Vagina (tissue), 2 donors: ENCODE measurements around the gene NPTX1.

Source experiments
- POLR2A ChIP-seq, 2 donors: fragments of 450-650 bp; IDR thresholded peaks; one replicate each; pipeline ENCODE4 v1.6.1; 2017; ENCODE audit warnings: antibody characterized with exemption in 2 of 2, mild to moderate bottlenecking in 2 of 2, moderate library complexity in 2 of 2
- POLR2AphosphoS5 ChIP-seq, 2 donors: sonication (generic); formaldehyde crosslinking; IDR thresholded peaks; one replicate each; pipeline ENCODE4 v1.9.0; 2017; ENCODE audit warnings: antibody characterized with exemption in 2 of 2, mild to moderate bottlenecking in 2 of 2, low read depth in 1 of 2; ENCODE audit not compliant: insufficient read depth in 1 of 2
- TF ChIP-seq, protein P1 (sequence below), 3 experiments: fragments of 450-650 bp in 2 of 3; fragments of 200-600 bp in 1 of 3; sonication (generic) in 1 of 3; IDR thresholded peaks; one replicate each; pipeline ENCODE4 v1.5.1; 2017 to 2019; ENCODE audit warnings: antibody characterized with exemption in 3 of 3, mild to moderate bottlenecking in 2 of 3, moderate library complexity in 2 of 3

DNA sequence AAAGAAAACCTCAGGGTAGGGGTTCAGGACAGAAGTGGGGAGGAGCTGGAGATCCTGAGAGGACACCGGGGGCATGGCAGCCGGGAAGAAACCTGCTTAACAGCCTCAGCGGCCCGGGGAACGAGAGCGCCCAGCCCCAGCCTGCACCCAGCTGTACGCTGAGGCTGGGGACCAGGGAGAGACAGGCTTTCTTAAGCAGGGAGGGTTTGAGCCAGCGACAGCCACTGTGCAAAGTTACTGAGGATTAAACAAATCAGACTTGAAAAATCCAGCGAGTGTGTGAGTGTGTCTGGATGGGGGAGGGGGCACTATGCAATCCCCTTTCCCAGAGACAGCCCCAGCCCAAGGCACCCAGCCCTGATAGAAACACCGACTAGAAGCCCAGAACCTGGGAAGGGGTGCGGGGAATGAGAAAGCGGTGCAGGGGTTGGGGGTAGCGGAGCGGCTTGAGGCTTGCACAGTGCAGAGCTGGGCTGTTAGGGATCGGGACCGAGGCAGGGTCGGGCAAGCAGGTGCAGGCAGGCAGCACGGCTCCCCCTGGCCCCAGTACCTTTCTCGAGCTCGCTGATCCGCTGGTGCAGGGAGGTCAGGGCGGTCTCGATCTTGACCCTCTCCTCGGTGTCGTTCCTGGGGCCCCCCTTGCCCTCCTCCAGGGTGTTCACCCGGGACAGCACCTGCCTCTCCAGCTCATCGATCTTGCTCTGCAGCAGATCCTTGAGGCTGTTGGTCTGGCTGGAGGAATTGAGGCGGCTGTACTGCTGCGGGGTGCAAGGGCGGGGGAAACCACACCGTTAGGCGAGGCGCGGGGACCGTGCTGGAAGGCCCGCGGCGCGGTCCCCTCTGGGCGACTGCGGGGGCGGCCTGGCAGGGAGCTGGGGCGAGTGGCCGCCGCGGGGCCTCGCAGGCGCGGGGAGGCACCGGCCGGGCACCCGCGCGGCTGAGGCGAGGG lies 1.2 kb downstream of the NPTX1 start:
- TF ChIP-seq POLR2AphosphoS5 (IDR thresholded peaks at IDR 0.05; ENCODE audit: insufficient read depth in 1 of 2, low read depth in 1 of 2), result no peak
- TF ChIP-seq POLR2A (IDR thresholded peaks at IDR 0.05), result no peak
- TF ChIP-seq, protein P1, sequence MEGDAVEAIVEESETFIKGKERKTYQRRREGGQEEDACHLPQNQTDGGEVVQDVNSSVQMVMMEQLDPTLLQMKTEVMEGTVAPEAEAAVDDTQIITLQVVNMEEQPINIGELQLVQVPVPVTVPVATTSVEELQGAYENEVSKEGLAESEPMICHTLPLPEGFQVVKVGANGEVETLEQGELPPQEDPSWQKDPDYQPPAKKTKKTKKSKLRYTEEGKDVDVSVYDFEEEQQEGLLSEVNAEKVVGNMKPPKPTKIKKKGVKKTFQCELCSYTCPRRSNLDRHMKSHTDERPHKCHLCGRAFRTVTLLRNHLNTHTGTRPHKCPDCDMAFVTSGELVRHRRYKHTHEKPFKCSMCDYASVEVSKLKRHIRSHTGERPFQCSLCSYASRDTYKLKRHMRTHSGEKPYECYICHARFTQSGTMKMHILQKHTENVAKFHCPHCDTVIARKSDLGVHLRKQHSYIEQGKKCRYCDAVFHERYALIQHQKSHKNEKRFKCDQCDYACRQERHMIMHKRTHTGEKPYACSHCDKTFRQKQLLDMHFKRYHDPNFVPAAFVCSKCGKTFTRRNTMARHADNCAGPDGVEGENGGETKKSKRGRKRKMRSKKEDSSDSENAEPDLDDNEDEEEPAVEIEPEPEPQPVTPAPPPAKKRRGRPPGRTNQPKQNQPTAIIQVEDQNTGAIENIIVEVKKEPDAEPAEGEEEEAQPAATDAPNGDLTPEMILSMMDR (IDR thresholded peaks at IDR 0.05), result no peak
